HG02840 (cell line): ENCODE results near the gene TAF1B.
"Not testable (repeated sequence)": the region's sequence is repeated elsewhere in the genome, so short reads cannot be mapped to it uniquely, and the experiment has no call there.

Source experiments
- ATAC-seq: cut with Tn5 transposase; IDR thresholded peaks from one replicate; pipeline ENCODE4 v1.9.1; 2021; ENCODE audit warnings: mild to moderate bottlenecking, moderate library complexity, moderate number of reproducible peaks; ENCODE audit not compliant: unreplicated experiment, low FRiP score

TAF1B gene

DNA sequence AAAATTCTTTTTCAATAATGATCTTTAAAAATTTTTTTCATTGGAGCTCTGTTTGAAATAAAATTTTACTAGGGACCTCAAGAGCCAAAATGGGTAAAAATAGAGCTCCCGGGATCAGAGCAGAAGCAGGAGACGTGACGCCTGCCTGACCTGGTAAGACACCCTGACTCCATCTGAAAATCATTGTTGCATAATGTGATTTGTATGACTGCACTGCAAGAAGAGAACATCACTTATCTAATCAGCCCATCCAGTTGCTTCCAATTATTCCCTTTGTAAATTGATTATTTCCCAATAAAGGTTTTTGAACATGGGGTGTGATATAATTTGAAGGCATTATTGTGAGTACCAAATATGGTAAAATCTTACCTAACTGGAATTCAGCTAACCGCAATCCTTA is 17.1 kb upstream of the TAF1B start:
- ATAC-seq = no peak

DNA sequence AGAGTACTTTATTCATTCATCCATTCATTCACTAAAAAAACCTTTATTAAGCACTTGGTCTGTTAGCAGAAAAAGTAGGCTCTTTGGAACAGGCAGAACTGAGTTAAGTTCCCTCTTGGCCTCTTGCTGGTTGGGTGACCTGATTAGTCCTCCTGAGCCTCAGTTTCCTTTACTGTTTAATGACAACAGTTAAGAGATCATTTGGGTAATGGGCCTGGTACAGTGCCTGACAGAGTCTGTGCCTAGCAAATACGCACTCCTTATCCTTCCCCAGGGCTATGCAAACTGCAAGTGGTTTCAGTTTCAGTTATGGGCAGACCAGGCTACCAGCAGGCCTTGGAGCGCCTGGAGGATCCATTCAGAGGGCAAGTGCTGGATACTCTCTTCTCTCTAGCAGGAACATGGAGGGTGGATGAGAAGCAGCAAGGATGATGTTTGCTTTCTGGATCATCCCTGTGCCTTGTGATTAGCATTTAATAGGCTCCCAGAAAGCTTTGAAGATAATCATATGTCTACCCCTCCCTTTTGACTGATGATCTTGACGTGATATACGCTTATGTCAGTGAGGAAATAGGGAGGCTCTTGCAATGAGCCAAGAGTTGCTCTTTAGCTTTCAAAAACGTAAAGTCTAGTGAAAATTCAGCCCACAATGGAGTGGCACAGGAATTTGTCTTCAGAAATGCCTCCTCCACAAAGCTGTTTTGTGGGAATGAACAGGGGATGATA is 12.4 kb upstream of the TAF1B start:
- no peak for ATAC-seq

DNA sequence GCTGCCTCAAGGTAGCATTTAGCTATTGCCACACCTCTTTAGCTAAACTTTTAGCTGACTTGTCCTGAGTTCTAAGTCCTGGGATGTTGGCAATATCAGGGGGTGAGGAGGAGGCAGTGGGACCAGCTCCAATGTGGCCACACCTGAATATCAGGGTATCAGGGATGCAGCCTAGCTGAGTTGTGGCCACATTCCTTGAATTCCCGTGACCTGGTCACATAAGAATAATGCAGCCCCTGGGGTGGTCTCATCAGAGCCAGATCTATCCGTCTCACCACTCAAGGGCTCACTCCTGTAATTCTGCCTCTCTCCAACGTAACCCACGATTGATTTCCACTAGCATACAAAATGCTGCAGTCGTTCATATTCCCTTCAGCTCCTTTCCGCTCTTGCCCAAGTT is 11.6 kb upstream of the TAF1B start:
- no peak for ATAC-seq

DNA sequence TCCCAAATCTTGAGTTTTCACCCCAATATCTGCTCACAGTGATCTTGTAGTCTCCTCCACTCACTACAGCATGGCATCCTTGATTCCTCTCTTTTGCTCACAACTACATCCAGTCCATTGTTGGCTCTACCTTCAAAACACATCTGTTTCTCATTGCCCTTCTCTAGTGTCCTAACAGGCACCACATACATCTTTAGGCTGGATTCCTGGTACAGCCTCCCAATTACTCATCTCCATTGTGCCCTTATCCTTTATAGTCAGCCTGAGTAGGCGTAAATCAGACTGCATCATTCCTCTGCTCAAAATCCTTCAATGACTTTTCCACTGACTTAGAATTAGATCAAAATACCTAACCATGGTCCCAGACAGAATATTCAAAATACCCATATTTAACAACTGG is 10.7 kb upstream of the TAF1B start:
- ATAC-seq = no peak

DNA sequence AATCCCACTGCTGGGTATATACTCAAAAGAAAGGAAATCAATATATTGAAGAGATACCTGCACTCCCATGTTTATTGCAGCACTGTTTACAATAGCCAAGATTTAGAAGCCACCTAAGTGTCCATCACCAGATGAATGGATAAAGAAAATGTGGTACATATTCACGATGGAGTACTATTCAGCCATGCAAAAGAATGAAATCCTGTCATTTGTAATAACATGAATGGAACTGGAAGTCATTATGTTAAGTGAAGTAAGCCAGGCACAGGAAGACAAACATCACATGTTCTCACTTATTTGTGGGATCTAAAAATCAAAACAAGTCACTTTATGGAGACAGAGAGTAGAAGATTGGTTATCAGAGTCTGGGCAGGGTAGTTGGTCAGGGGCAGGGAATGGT is 8.2 kb upstream of the TAF1B start:
- not testable (repeated sequence) for ATAC-seq

DNA sequence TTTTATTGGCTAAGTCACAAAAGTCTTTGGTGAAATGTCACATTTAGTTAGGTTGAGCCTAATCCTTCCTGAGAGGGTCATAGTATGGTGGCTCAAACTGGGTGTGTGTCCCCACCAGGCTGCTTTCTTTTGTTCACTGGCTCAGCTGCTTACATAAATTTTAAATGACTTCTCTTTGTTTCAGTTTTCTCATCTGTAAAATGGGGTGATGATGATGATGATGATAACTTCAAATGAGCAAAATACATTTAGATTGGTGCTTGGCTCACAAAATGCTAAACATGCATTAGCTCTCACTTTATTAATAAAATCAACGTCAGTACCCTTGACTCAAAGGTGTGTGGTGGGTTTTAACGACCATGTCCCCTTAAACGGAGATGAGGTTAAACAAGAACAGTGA is 7.2 kb upstream of the TAF1B start:
- ATAC-seq = no peak

DNA sequence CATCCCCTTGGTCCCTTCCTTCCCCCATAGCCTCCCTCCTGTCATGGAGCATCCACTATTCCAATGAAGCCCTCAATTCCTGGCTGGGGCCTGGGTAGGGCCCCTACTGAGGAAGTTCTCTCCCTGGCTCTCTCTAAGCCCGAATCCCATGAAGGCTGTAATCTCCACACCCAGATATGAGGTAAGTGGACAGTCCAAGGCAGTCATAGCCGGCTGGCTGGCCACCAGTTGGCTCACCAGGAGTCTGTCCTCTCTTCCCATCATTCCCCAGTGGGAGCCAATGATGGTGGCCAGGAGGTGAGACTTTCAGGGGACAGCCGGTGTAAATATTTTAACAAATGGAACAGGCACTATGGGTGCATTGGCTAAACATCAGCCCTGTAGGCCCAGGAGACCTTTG is 6.8 kb upstream of the TAF1B start:
- no peak for ATAC-seq

DNA sequence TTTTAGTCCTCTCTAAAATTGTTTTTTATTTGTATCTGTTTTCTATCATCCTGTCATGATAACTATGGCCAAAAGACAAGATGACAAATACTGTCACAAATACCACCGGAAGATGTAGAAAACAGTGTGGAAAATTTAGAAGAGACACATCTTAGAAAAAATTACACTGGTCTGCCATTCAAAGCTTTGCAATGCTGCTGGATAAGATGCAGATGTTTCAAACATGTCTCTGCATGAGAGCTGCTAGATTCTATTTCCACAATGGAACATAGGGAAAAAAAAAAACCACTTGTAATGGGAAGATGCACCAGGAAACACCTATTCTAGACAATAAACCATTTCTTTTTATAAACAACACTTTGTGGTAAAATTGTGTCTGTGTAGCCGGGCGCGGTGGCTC is 5.8 kb upstream of the TAF1B start:
- ATAC-seq = no peak

DNA sequence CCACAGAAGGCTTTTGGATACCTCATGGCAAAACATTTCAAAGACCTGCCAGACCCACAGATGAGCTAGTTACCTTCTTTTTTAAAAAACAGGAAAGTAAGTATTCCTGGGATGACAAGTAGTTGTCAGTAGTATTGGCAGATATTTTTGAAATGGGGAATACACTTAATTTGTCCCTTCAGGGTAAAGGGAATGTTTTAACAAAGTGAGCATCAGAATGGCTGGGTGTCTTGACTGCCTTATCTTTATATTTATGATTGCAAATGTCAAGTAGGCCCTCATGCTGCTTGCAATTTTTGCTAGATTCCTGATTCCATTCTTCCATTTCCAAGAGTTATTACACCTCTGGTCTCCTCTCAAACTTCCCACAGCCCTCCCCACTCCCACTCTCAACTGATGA is 4.9 kb upstream of the TAF1B start:
- no peak for ATAC-seq

DNA sequence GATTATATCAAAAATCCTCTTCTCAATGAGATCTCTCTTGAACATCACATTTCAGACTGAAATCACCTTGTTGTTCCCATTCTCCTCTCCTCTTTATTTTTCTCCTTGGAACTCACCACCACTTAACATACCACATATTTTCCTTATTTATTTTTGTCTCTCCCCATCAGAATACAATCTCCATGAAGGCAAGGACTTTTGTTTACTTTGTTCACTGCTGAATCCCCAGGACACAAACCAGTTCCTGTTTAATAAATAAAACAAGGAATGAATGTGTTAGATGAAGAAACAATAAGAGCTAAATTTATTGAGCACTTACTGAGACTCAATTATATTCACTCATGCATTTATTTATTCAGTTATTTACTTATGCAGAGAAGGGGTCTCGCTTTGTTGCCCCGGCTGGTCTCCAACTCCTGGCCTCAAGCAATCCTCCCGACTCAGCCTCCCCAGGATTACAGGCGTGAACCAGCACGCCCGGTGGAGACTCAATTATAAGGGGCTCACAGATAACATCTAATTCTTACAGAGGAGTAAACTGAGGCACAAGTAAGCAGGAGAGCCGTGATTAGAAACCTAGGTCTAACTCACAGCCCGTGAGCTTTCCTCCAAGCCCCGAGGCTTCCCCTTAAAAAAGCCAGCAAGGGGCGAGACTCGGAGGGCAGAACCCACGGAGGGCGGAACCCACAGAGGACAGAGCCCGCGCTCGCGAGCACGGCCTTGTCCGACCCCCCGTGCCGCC is 616 bp upstream of the TAF1B start:
- ATAC-seq = no peak

DNA sequence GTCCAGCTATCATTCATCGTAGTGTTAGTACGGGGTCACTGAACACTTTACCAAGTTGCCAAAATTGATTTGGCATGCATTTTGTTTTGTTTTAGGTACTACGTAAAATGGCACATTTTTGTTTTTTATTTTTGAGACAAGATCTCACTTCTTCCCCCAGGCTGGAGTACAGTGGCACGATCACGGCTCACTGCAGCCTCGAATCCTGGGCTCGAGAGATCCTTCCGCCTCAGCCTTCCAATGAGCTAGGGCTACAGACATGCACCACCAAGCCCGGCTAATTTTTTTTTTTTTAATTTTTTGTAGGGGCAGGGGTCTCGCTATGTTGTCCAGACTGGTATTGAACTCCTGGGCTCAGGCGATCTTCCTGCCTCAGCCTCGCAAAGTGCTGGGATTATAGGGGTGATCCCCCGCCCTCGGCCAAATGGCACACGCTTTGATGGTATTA is 786 bp downstream of the TAF1B start:
- no peak for ATAC-seq

DNA sequence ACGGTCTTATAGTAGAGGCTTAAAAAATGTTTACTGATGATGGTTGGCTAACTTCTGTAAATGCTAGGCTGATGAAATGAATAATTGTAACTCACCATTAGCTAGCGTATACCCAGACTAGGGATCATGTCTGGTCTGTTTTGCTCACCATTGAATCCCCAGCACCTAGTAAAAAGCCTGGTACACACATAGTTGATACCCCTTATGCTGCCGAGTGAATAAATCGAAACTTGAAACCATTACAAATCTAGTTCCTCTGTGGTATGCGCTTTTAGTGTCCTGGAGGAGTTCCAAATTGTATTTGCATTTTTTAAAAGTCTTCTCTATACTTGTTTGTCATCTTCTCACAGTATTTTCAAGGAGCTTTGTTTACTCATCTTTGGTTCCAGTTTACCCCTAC is 1.3 kb downstream of the TAF1B start:
- no peak for ATAC-seq

DNA sequence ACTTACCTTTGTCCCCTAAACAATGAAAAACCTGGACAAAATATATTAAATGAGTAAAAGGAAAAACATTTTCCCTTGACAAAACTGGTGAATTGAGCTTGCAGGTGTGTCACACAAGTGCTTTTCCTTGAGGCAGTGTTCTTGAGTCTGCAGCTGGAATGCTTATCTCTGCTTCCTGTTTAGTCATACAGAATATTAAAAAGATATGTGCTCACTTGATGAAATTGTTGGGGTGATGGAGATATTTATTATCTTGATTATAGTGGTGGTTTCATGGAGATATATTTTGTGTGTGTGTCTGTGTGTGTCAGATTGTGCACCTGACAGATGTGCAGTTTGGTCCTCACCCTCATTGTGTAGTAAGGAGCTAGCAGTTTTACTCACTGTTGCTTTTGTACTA is 3.3 kb downstream of the TAF1B start:
- ATAC-seq = no peak

DNA sequence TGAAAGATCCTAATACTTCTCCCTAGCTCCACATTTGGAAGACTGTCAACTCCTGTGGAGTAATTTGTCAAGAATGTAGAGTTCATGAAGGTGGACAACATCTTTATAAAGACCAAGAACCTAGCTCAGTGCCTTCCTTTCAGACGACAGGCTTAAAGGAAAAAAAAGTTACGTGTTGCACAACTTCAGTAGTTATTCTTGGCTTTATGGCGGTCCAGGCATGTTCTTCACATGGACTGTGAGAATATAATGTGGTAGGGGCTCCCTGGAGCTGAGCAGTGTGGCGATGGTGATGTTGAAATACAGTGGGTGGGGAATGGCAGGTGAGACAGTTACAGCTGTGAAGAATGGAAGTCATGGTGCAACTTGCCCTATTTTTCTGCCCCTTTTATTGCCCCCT is 3.9 kb downstream of the TAF1B start:
- ATAC-seq = no peak

DNA sequence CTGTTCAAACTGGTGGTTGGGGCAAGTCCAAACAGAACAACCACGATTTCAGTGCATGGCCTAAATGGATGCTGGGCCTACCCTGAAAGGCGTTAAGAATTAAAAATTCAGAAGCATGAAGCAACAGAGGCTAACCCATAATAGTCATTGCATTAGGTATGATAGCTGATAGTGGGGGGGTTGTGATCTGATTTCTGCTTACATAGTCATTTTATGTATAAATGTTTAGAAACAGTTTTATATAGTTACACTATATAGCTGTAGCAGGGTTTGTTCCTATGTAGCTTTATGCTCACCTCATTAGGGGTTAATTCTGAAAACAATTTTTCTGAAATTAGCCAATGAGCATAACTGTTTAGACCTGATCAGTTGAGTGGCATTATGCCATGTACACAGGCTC is 9.6 kb downstream of the TAF1B start:
- no peak for ATAC-seq

DNA sequence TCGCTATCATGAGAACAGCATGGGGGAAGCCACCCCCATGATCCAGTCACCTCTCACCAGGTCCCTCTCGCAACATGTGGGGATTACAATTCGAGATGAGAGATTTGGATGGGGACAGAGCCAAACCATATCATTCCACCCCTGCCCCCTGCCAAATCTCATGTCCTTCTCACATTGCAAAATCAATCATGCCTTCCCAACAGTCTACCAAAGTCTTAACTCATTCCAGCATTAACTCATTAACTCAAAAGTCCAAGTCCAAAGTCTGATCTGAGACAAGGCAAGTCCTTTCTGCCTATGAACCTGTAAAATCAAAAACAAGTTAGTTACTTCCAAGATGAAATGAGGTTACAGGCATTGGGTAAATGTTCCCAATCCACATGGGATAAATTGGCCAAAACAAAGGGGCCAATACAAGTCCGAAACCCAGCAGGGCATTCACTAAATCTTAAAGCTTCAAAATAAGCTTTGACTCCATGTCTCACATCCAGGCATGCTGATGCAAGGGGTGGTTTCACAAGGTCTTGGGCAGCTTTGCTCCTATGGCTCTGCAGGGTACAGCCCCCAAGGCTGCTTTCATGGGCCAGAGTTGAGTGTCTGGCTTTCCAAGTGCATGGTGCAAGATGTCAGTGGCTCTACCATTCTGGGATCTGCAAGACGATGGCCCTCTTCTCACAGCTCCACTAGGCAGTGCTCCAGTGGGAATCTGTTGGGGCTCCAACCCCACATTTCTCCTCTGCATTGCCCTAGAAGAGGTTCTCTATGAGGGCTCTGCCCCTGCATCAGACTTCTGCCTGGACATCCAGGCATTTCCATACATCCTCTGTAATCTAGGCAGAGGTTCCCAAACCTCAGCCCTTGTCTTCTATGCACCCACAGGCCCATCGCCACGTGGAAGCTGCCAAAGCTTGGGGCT is 14.8 kb downstream of the TAF1B start:
- no peak for ATAC-seq

DNA sequence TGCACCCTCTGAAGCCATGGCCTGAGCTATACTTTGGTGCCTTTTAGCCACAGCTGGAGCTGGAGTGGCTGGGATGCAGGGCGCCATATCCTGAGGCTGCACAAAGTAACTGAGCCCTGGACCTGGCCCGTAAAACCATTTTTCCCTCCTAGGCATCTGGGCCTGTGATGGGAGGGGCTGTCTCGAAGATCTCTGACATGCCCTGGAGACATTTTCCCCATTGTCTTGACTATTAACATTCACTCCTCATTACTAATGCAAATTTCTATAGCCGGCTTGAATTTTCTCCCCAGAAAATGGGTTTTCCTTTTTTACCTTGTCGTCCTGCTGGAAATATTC is 15.4 kb downstream of the TAF1B start:
- ATAC-seq = no peak

DNA sequence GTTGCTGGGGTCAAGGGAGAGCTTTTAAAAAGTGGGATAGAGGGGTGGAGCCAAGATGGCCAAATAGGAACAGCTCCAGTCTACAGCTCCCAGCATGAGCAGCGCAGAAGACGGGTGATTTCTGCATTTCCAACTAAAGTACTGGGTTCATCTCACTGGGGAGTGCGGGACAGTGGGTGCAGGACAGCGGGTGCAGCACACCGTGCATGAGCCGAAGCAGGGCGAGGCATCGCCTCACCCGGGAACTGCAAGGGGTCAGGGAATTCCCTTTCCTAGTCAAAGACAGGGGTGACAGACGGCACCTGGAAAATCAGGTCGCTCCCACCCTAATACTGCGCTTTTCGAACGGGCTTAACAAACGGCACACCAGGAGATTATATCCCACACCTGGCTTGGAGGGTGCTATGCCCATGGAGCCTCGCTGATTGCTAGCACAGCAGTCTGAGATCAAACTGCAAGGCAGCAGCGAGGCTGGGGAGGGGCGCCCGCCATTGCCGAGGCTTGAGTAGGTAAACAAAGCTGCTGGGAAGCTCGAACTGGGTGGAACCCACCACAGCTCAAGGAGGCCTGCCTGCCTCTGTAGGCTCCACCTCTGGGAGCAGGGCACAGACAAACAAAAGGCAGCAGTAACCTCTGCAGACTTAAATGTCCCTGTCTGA is 17.8 kb downstream of the TAF1B start:
- ATAC-seq = not testable (repeated sequence)

DNA sequence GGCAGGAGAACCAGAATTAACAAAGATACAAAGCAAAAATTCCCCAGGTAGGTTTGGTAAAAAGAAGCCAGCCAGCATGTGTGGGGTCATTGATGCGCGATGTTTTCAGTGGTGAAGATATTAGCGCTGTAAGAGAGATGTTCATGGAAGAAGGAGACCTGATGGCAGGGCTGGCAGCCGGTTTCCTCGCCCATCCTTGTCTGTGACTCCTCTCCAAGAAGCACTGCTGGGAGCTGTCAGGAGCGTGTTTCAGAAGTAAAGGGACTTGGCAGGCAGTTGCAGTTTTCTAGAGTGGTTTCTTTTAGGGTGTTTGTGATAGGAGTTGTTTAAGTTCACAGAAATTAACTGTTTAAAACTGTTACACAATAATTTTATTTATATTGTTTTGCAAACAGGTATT is 24.6 kb downstream of the TAF1B start:
- ATAC-seq = no peak

DNA sequence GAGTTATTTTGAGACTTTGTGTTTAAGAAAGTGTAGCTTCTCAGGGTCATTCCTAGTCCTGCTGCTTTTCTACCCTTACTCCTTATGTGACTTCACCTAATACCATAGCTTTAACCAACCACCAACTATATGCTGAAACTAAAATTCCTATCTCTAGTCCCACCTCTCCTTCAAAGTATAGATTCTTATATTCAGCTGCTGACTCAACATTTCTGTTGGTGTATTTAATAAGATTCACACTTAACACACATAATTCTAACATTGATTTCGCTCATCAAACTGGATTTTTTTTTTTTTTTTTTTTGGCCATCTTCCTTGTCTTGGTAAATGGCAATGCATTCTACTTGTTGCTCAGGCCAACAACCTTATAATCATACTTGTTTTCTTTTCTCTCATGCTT is 30.1 kb downstream of the TAF1B start:
- no peak for ATAC-seq

DNA sequence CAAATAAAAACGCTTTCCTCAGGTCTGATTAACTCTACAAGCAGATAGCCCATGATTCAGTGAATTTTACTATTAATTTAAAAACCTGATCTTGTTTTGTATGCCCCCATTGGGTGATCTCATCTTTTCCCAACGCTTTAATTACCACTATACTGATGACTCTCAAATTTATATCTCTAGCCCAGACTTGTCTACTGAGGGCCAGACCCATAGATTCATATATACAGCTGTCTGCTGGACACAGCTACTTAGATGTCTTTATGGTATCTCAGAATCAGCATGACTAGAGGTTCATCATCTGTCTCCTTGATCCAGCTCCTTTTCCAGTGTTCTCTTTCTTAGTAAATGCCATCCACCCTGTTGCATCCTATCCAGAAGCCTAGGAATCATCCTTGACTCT is 33.8 kb downstream of the TAF1B start:
- no peak for ATAC-seq
